GM12892 (cell line): Measurements from ENCODE around the gene IL18R1.

Experiments used
- POLR2A ChIP-seq: IDR thresholded peaks from 2 replicates; pipeline ENCODE4 v1.6.1; 2011; ENCODE audit warnings: low read depth, low read length, control low read depth
- POLR2AphosphoS5 ChIP-seq: IDR thresholded peaks from 2 replicates; pipeline ENCODE4 v1.6.1; 2011; ENCODE audit warnings: low read depth, low read length, control low read depth
- TAF1 ChIP-seq: IDR thresholded peaks from 2 replicates; pipeline ENCODE4 v1.6.1; 2011; ENCODE audit warnings: low read depth, mild to moderate bottlenecking, control low read depth, low read length, borderline replicate concordance

DNA sequence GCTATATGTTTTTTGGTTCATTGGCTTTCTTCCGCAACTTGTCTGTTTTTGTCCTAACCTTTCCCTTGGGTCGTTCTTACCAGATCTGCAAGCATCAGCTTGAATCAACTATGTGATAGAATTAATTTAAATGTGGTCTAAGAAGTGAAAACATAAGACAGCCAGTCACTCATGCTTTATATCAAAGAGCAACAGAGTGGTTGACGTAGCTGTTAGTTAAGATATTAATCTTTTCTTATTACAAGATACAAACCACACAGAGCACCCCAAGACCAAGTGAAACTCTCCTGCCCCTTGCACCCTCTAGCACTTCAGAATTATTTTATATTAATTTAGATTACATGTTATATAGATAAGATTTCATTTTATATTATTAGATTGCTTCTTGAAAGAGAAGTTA is 82.5 kb downstream of the IL18R1 start:
- TF ChIP-seq POLR2AphosphoS5 (no peak), TAF1 (no peak), POLR2A (no peak)
